ENCODE results near the gene AOPEP. TPM values are rescaled to one million over a fixed set of nuclear protein-coding genes. Genes with fewer than 3 reads are reported as not detected.

AOPEP gene
- total RNA-seq, 1 experiment from 2014 or later: 15.0 TPM

DNA sequence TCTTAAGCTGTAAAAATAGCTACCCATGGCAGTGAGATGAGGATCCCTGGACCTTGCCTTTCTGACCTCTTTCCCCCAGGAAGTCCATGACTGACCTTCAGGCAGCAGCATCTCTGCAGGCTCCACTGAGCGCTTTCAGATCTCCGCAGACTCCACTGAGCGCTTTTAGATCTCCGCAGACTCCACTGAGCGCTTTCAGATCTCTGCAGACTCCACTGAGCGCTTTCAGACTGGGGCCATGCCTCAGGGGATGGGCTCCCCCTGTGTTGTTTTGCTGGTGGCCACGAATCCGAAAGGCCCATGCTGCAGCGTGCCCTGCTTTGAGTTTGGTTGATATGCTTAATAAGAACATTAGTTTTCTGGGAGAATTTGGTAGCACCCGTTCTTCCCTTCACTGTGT, 336.8 kb downstream of the AOPEP start:
- Histone ChIP-seq H3K27ac (ENCODE audit: insufficient read length, low read depth, low read length) (no peak overlapping the region), H2AK5ac (ENCODE audit: insufficient read length, low read length) (no peak overlapping the region), H2BK120ac (ENCODE audit: low read depth, low read length, poor library complexity, severe bottlenecking) (no peak overlapping the region), H2BK5ac (ENCODE audit: insufficient read length, low read length) (no peak overlapping the region), H4K5ac (ENCODE audit: insufficient read length, low read depth, low read length) (no peak overlapping the region), H4K8ac (replicated peaks; ENCODE audit: insufficient read length, low read depth, low read length) (no peak overlapping the region), H3K79me1 (ENCODE audit: insufficient read depth, low read depth, low read length, poor library complexity, severe bottlenecking) (no peaks in the 10 kb centered on the region), H2BK12ac (ENCODE audit: insufficient read length, low read depth, low read length) (no peak overlapping the region), H2BK15ac (ENCODE audit: low read depth, low read length) (no peak overlapping the region), H3K23ac (ENCODE audit: insufficient read length, low read depth, low read length) (no peak overlapping the region), H3K27me3 (ENCODE audit: insufficient read depth, low read length) (no peaks in the 10 kb centered on the region), H3K9me3 (ENCODE audit: control insufficient read depth, low read depth, low read length) (no peaks in the 10 kb centered on the region), H2BK20ac (ENCODE audit: low read depth, low read length, poor library complexity, severe bottlenecking) (no peak overlapping the region), H3K79me2 (ENCODE audit: insufficient read depth, low read length) (no peaks in the 10 kb centered on the region), H3T11ph (ENCODE audit: low read length) (no peak overlapping the region), H4K20me1 (ENCODE audit: control insufficient read depth, insufficient read depth, insufficient read length) (no peaks in the 10 kb centered on the region), H3K23me2 (ENCODE audit: insufficient read length, low read depth, low read length, poor library complexity, severe bottlenecking) (no peaks in the 10 kb centered on the region), H3K14ac (ENCODE audit: insufficient read depth, low read length) (no peak overlapping the region), H3K18ac (ENCODE audit: insufficient read length, low read depth, low read length) (no peak overlapping the region), H3K9ac (ENCODE audit: extremely low read depth, insufficient read length, low read length) (no peak overlapping the region), H3K56ac (ENCODE audit: insufficient read length, low read depth, low read length) (no peak overlapping the region), H3K4me1 (ENCODE audit: insufficient read depth, low read length) (no peaks in the 10 kb centered on the region; the same call in 1 of the 2 replicates), H4K91ac (ENCODE audit: insufficient read length, low read depth, low read length) (no peak overlapping the region), H3K4ac (ENCODE audit: low read depth, low read length) (no peak overlapping the region), H3K4me2 (ENCODE audit: insufficient read depth, insufficient read length, low read length) (no peak overlapping the region), H2AFZ (ENCODE audit: low read length) (no peak overlapping the region)
- H3K9me3 Mint-ChIP-seq: no peaks in the 10 kb centered on the region
- no peaks in the 10 kb centered on the region for H3K27me3 Mint-ChIP-seq (ENCODE audit: low read depth)
- peaks cover 0 to 8% (median 6%) of the 10 kb centered on the region in 3 experiments; a peak in 5 of 7 replicates for H3K36me3 Mint-ChIP-seq (ENCODE audit: insufficient read depth in 1 of 3, low read depth in 3 of 3)
- no CpG with 5 or more reads among the region's 10 CpGs for WGBS (ENCODE audit: extremely low coverage, insufficient read length, low lambda C conversion rate)
- peaks cover 18 to 24% of the 10 kb centered on the region in 2 experiments for H3K4me1 Mint-ChIP-seq
- peak overlapping the region in 2 of 3 experiments; percentile 9 to 67; a peak in 4 of 7 replicates for H3K27ac Mint-ChIP-seq
- no peak overlapping the region for H3K4me3 Mint-ChIP-seq
- TF ChIP-seq, protein P1, sequence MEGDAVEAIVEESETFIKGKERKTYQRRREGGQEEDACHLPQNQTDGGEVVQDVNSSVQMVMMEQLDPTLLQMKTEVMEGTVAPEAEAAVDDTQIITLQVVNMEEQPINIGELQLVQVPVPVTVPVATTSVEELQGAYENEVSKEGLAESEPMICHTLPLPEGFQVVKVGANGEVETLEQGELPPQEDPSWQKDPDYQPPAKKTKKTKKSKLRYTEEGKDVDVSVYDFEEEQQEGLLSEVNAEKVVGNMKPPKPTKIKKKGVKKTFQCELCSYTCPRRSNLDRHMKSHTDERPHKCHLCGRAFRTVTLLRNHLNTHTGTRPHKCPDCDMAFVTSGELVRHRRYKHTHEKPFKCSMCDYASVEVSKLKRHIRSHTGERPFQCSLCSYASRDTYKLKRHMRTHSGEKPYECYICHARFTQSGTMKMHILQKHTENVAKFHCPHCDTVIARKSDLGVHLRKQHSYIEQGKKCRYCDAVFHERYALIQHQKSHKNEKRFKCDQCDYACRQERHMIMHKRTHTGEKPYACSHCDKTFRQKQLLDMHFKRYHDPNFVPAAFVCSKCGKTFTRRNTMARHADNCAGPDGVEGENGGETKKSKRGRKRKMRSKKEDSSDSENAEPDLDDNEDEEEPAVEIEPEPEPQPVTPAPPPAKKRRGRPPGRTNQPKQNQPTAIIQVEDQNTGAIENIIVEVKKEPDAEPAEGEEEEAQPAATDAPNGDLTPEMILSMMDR (conservative IDR thresholded peaks at IDR 0.05): no peak
- no peak for DNase-seq
